Stomach (tissue), 4 donors: ENCODE data around the gene RIMBP2.

Experiments used
- POLR2A ChIP-seq, 4 donors: fragments of 450-650 bp; IDR thresholded peaks; one replicate each; pipeline ENCODE4 v1.6.1; 2016; ENCODE audit warnings: antibody characterized with exemption in 4 of 4, control low read depth in 2 of 4, mild to moderate bottlenecking in 1 of 4, moderate library complexity in 1 of 4
- POLR2AphosphoS5 ChIP-seq, 3 donors: sonication (generic); formaldehyde crosslinking; IDR thresholded peaks; one replicate each; pipeline ENCODE4 v1.6.1; 2016; ENCODE audit warnings: antibody characterized with exemption in 3 of 3
- TF ChIP-seq, protein P1 (sequence below), 7 experiments: fragments of 450-650 bp in 4 of 7; fragments of 200-600 bp in 3 of 7; sonication (generic) in 3 of 7; IDR thresholded peaks; one replicate each; pipeline ENCODE4 v1.5.1; 2016 to 2019; ENCODE audit warnings: antibody characterized with exemption in 7 of 7, control low read depth in 2 of 7, mild to moderate bottlenecking in 1 of 7

DNA sequence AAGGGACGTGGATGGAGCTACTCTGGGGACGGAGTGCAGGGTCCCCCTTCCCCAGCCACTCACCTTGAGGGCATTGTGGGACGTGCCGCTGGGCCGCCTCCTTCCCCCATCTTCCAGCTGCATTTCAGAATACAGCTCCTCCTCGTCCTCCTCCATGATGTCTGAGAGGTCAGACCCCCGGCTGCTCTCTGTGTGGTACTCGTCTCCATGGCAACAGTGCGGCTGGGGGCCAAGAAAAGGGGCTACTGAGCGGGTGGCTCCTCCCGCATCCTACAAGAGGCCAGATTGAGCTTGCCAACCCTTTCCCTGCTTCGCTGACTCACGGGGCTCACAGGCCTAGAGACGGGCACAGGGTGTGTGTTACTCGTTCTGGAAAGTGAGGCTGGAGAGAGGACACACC, 288.0 kb downstream of the RIMBP2 start:
- TF ChIP-seq, protein P1, sequence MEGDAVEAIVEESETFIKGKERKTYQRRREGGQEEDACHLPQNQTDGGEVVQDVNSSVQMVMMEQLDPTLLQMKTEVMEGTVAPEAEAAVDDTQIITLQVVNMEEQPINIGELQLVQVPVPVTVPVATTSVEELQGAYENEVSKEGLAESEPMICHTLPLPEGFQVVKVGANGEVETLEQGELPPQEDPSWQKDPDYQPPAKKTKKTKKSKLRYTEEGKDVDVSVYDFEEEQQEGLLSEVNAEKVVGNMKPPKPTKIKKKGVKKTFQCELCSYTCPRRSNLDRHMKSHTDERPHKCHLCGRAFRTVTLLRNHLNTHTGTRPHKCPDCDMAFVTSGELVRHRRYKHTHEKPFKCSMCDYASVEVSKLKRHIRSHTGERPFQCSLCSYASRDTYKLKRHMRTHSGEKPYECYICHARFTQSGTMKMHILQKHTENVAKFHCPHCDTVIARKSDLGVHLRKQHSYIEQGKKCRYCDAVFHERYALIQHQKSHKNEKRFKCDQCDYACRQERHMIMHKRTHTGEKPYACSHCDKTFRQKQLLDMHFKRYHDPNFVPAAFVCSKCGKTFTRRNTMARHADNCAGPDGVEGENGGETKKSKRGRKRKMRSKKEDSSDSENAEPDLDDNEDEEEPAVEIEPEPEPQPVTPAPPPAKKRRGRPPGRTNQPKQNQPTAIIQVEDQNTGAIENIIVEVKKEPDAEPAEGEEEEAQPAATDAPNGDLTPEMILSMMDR (IDR thresholded peaks at IDR 0.05), result no peak
- no peak for TF ChIP-seq POLR2AphosphoS5 (IDR thresholded peaks at IDR 0.05)
- no peak for TF ChIP-seq POLR2A (IDR thresholded peaks at IDR 0.05)
